HepG2 (cell line): ENCODE data around the gene RPS2. TPM values are rescaled to one million over a fixed set of nuclear protein-coding genes. Genes with fewer than 3 reads are reported as not detected.

Experiments used
- ATAC-seq: fragments of 200-7000 bp; cut with Tn5 transposase; 3 replicates; pipeline ENCODE4 v1.9.1; 2020; ENCODE audit warnings: mild to moderate bottlenecking, moderate library complexity
- BruUV-seq: library from RNA; stranded (reverse); fragments of 400-500 nt; replicated peaks from 2 replicates; lab custom pipeline; 2021; lab: Mats Ljungman, UMichigan
- CTCF ChIA-PET: fragments of 300-600 bp; formaldehyde crosslinking; extraction: SDS; loops from one replicate; lab custom pipeline; 2021; ENCODE audit warnings: low total read pairs, inconsistent platforms, low intra/inter-chr PET ratio; lab: Yijun Ruan, JAX
- POLR2A ChIA-PET: fragments of 350-600 bp; sonication (Branson Sonifier 250); formaldehyde crosslinking; loops from one replicate; lab custom pipeline; 2020; ENCODE audit warnings: antibody characterized with exemption, inconsistent platforms; lab: Yijun Ruan, JAX
- DNase-seq: peaks from one replicate; pipeline ENCODE4 v3.0.0-alpha.2; 2015; ENCODE audit warnings: low spot score
- FAIRE-seq: peaks from 3 replicates; lab custom pipeline; 2011; peaks lifted over from hg19 to GRCh38; lab: Jason Lieb, UNC
- H2AFZ ChIP-seq: one replicate; pipeline ENCODE4 v1.6.1; 2011; ENCODE audit warnings: low read length, inconsistent platforms
- H3K27ac ChIP-seq: fragments of 300-600 bp; 3 replicates; pipeline ENCODE4 v1.8.0; 2011; ENCODE audit warnings: mixed run types, mild to moderate bottlenecking, mixed read lengths, low read length, inconsistent platforms; ENCODE audit not compliant: insufficient read depth; ENCODE audit errors: extremely low read length
- H3K27me3 ChIP-seq, 2 experiments: fragments of 200-600 bp in 1 of 2; 2 replicates in 1 of 2; 3 replicates in 1 of 2; pipeline versions ENCODE4 v1.6.0 to v1.8.0; 2011; ENCODE audit warnings: low read length in 2 of 2, mild to moderate bottlenecking in 2 of 2, moderate library complexity in 2 of 2, inconsistent platforms in 1 of 2; ENCODE audit not compliant: insufficient read depth in 2 of 2, control insufficient read depth in 1 of 2
- H3K36me3 ChIP-seq, 2 experiments: fragments of 200-600 bp in 1 of 2; replicated peaks in 1 of 2; 2 replicates in 1 of 2; 3 replicates in 1 of 2; pipeline versions ENCODE4 v1.5.1 to v1.8.0; 2011; ENCODE audit warnings: low read length in 2 of 2, inconsistent platforms in 1 of 2; ENCODE audit not compliant: insufficient read depth in 2 of 2, control insufficient read depth in 1 of 2
- H3K4me1 ChIP-seq: 2 replicates; pipeline ENCODE4 v1.5.1; 2012; ENCODE audit warnings: low read length, inconsistent platforms; ENCODE audit not compliant: insufficient read depth
- H3K4me2 ChIP-seq: 2 replicates; pipeline ENCODE4 v1.6.0; 2011; ENCODE audit warnings: low read depth, low read length, inconsistent platforms
- H3K4me3 ChIP-seq, 3 experiments: fragments of 200-600 bp in 1 of 3; sonication (generic), shearing (Covaris generic) in 1 of 3; replicated peaks in 1 of 3; 2 replicates each; pipeline ENCODE4 v1.5.1; 2011 to 2016; ENCODE audit warnings: low read length in 3 of 3, inconsistent platforms in 2 of 3, low read depth in 2 of 3, mild to moderate bottlenecking in 2 of 3, control low read depth in 1 of 3, mixed read lengths in 1 of 3; ENCODE audit not compliant: insufficient read depth in 1 of 3
- H3K79me2 ChIP-seq: one replicate; pipeline ENCODE4 v1.6.1; 2011; ENCODE audit warnings: low read length, inconsistent platforms; ENCODE audit not compliant: insufficient read depth
- H3K9ac ChIP-seq: 2 replicates; pipeline ENCODE4 v1.6.0; 2011; ENCODE audit warnings: mild to moderate bottlenecking, low read depth, low read length, inconsistent platforms; ENCODE audit not compliant: insufficient read depth
- H3K9me3 ChIP-seq: 2 replicates; pipeline ENCODE4 v1.5.1; 2012; ENCODE audit warnings: mild to moderate bottlenecking, low read length
- H4K20me1 ChIP-seq: 2 replicates; pipeline ENCODE4 v1.6.0; 2011; ENCODE audit warnings: inconsistent platforms, mild to moderate bottlenecking, low read length, moderate library complexity; ENCODE audit not compliant: insufficient read depth
- CSRNP1 ChIP-seq: sonication (generic); formaldehyde crosslinking; IDR thresholded peaks from 2 replicates; pipeline ENCODE4 v1.8.1; 2023; ENCODE audit warnings: mild to moderate bottlenecking, missing genetic modification reagents
- DZIP1 ChIP-seq: sonication (generic); formaldehyde crosslinking; IDR thresholded peaks from 2 replicates; pipeline ENCODE4 v1.5.0; 2020; ENCODE audit warnings: mild to moderate bottlenecking, missing genetic modification reagents
- FOXK1 ChIP-seq: sonication (generic); formaldehyde crosslinking; IDR thresholded peaks from 2 replicates; pipeline ENCODE4 v1.4.0; 2020; ENCODE audit warnings: low read depth, missing genetic modification reagents, borderline replicate concordance
- FOXO1 ChIP-seq: sonication (generic); formaldehyde crosslinking; IDR thresholded peaks from 2 replicates; pipeline ENCODE4 v1.4.0; 2020; ENCODE audit warnings: missing genetic modification reagents
- KDM4B ChIP-seq: sonication (generic); formaldehyde crosslinking; IDR thresholded peaks from 2 replicates; pipeline ENCODE4 v1.4.0; 2020; ENCODE audit warnings: missing genetic modification reagents
- NRL ChIP-seq: sonication (generic); formaldehyde crosslinking; IDR thresholded peaks from 2 replicates; pipeline ENCODE4 v1.5.0; 2020; ENCODE audit warnings: missing genetic modification reagents, mild to moderate bottlenecking, moderate library complexity, borderline replicate concordance
- RXRB ChIP-seq: IDR thresholded peaks from 2 replicates; pipeline ENCODE4 v1.6.1; 2016; ENCODE audit warnings: borderline replicate concordance, missing genetic modification reagents, missing compliant biosample characterization
- SP5 ChIP-seq: IDR thresholded peaks from 2 replicates; pipeline ENCODE4 v1.6.1; 2016; ENCODE audit warnings: low read depth, borderline replicate concordance
- ZFP41 ChIP-seq: sonication (generic); formaldehyde crosslinking; IDR thresholded peaks from 2 replicates; pipeline ENCODE4 v1.4.0; 2020; ENCODE audit warnings: mild to moderate bottlenecking, missing genetic modification reagents, borderline replicate concordance
- ZKSCAN8 ChIP-seq: IDR thresholded peaks from 2 replicates; pipeline ENCODE4 v1.6.1; 2016; ENCODE audit warnings: borderline replicate concordance, missing genetic modification reagents, missing compliant biosample characterization
- ZNF329 ChIP-seq: sonication (generic); formaldehyde crosslinking; IDR thresholded peaks from 2 replicates; pipeline ENCODE4 v1.9.0; 2021; ENCODE audit warnings: low read depth, mild to moderate bottlenecking, missing genetic modification reagents
- ZNF513 ChIP-seq: sonication (generic); formaldehyde crosslinking; conservative IDR thresholded peaks from 2 replicates; pipeline ENCODE4 v1.5.0; 2020; ENCODE audit warnings: missing genetic modification reagents
- ZNF570 ChIP-seq: sonication (generic); formaldehyde crosslinking; IDR thresholded peaks from 2 replicates; pipeline ENCODE4 v1.4.0; 2020; ENCODE audit warnings: mild to moderate bottlenecking, missing genetic modification reagents, borderline replicate concordance
- ZNF781 ChIP-seq: sonication (generic); formaldehyde crosslinking; IDR thresholded peaks from 2 replicates; pipeline ENCODE4 v1.5.1; 2020; ENCODE audit warnings: borderline replicate concordance, mild to moderate bottlenecking, missing genetic modification reagents; ENCODE audit errors: not compliant biosample characterization
- ZNF878 ChIP-seq: sonication (generic); formaldehyde crosslinking; IDR thresholded peaks from 2 replicates; pipeline ENCODE4 v1.8.1; 2023; ENCODE audit warnings: mild to moderate bottlenecking, missing genetic modification reagents, moderate library complexity
- ZSCAN31 ChIP-seq: sonication (generic); formaldehyde crosslinking; IDR thresholded peaks from 2 replicates; pipeline ENCODE4 v1.5.0; 2020; ENCODE audit warnings: low read depth, mild to moderate bottlenecking, missing genetic modification reagents
- WGBS: methylation state at CpG from one replicate; pipeline ENCODE4 v1.1.6; 2017; ENCODE audit warnings: low lambda C conversion rate; 5-methylcytosine and 5-hydroxymethylcytosine counted together
- in situ Hi-C: cut with HindIII; loops from 2 replicates; pipeline ENCODE4 v1.10.0; 2017; ENCODE audit warnings: low pct_unique_long_range_greater_than_20kb; ENCODE audit not compliant: extremely low pct_ligation_motif_present
- intact Hi-C: fragments of 100-400 bp; cut with micrococcal nuclease; formaldehyde crosslinking; loops from one replicate; pipeline ENCODE4 v1.10.0; 2022; ENCODE audit not compliant: unreplicated experiment
- polyA plus RNA-seq, 8 experiments: library from polyadenylated mRNA; depleted of rRNA in 3 of 8; stranded (reverse) in 7 of 8; unstranded in 1 of 8; fragments of >200 nt; fragmentation: Illumina TruSeq in 4 of 8; extraction: Trizol in 4 of 8; gene quantifications; 2 replicates each; pipeline versions ENCODE4 v1.2.1 to v1.2.3, GENCODE V29; 2011 to 2016; ENCODE audit warnings: low read depth in 4 of 8, missing spikeins in 1 of 8, mixed read lengths in 1 of 8; ENCODE audit not compliant: insufficient read depth in 1 of 8
- total RNA-seq, 5 experiments: library from RNA; depleted of rRNA; stranded (reverse); fragments of >200 nt; fragmentation: Illumina TruSeq; extraction: Trizol; gene quantifications; 2 replicates each; pipeline ENCODE4 v1.2.3, GENCODE V29; 2016; ENCODE audit warnings: low read depth in 1 of 5

RPS2 gene
- total and polyA plus RNA-seq, 2 of the 13 experiments (the other 11 are each of a cell fraction or from before 2014, with no cell fraction given): 1,908 to 4,514 TPM

- no peak overlapping the region for H3K9ac ChIP-seq
- peaks cover 15% of the 10 kb centered on the region; the same call in 1 of the 2 replicates for H4K20me1 ChIP-seq
- no peaks in the 10 kb centered on the region for H3K9me3 ChIP-seq
- H3K4me3 ChIP-seq: no peak overlapping the region
- ATAC-seq (no peak), FAIRE-seq (no peak), DNase-seq (no peak)
- in situ Hi-C loops (no loop called here), intact Hi-C loops (no loop called here)
- 100% methylated on average over 1 of the region's 8 CpGs for WGBS
- H3K36me3 ChIP-seq: peaks cover 24 to 45% of the 10 kb centered on the region in 2 experiments
- no peak overlapping the region for H3K4me2 ChIP-seq
- peaks cover 35% of the 10 kb centered on the region for H3K79me2 ChIP-seq
- H2AFZ ChIP-seq: no peak overlapping the region
- H3K27me3 ChIP-seq: no peaks in the 10 kb centered on the region
- BruUV-seq: no TSS peak
- ChIA-PET POLR2A (interaction anchor here (0.8 to 2.8 kb wide), 13 partner anchors 9 to 152 kb away, joined by 3 to 27 read pairs (median 5); partner anchors contain the start of genes GFER, NOXO1, NPW and NTHL1), CTCF (interaction anchor here (1.1 to 1.8 kb wide), 4 partner anchors 14 to 140 kb away, joined by 3 to 10 read pairs (median 6); partner anchors contain the start of gene SYNGR3)
- H3K27ac ChIP-seq: no peak overlapping the region
- peaks cover 40% of the 10 kb centered on the region for H3K4me1 ChIP-seq
- TF ChIP-seq ZKSCAN8 (CRISPR knock-in tag): no peak
- 0 out of 2 replicates have a peak, but pooled peaks have one; percentile 21 for TF ChIP-seq ZNF329 (CRISPR knock-in tag)
- TF ChIP-seq FOXK1 (CRISPR knock-in tag): no peak
- peak; percentile 31 for TF ChIP-seq ZNF781
- TF ChIP-seq ZSCAN31 (CRISPR knock-in tag): no peak
- no peak for TF ChIP-seq ZNF513 (CRISPR knock-in tag)
- no peak for TF ChIP-seq FOXO1 (CRISPR knock-in tag)
- no peak for TF ChIP-seq ZNF878 (CRISPR knock-in tag)
- TF ChIP-seq DZIP1 (CRISPR knock-in tag): 0 out of 2 replicates have a peak, but pooled peaks have one; percentile 61
- no peak for TF ChIP-seq RXRB (CRISPR knock-in tag)
- TF ChIP-seq NRL (CRISPR knock-in tag): 0 out of 2 replicates have a peak, but pooled peaks have one; percentile 6
- no peak for TF ChIP-seq ZFP41
- TF ChIP-seq SP5 (CRISPR knock-in tag): no peak
- no peak for TF ChIP-seq ZNF570 (CRISPR knock-in tag)
- 0 out of 2 replicates have a peak, but pooled peaks have one; percentile 2 for TF ChIP-seq CSRNP1 (CRISPR knock-in tag)
- no peak for TF ChIP-seq KDM4B (CRISPR knock-in tag)
Observed at GRCh38 chr16:2003231-2003826, 38.7 kb upstream of the RPS2 start.
